SU-DHL-6 (cell line): ENCODE measurements around the gene RBMS1.

Source experiments
- H2AFZ ChIP-seq: fragments of 200-600 bp; sonication (generic); 2 replicates; pipeline ENCODE4 v1.6.1; 2014; ENCODE audit warnings: low read depth, mild to moderate bottlenecking, moderate library complexity, mixed read lengths, antibody characterized with exemption, low read length; ENCODE audit not compliant: severe bottlenecking
- H3F3A ChIP-seq: fragments of 200-600 bp; shearing (Covaris generic); 2 replicates; pipeline ENCODE4 v1.6.0; 2016; ENCODE audit warnings: antibody characterized with exemption, mild to moderate bottlenecking; ENCODE audit not compliant: insufficient read depth
- H3K27ac ChIP-seq: fragments of 200-600 bp; sonication (generic); 2 replicates; pipeline ENCODE4 v1.5.1; 2016; ENCODE audit warnings: low read depth, mild to moderate bottlenecking, low read length, moderate library complexity, mixed read lengths
- H3K27me3 ChIP-seq: fragments of 200-600 bp; sonication (generic), shearing (Covaris generic); 2 replicates; pipeline ENCODE4 v1.6.0; 2014; ENCODE audit warnings: mild to moderate bottlenecking, low read length
- H3K36me3 ChIP-seq: fragments of 200-600 bp; sonication (generic); 2 replicates; pipeline ENCODE4 v1.6.1; 2014; ENCODE audit warnings: mild to moderate bottlenecking, low read length, mixed read lengths
- H3K4me2 ChIP-seq: fragments of 300-600, 200-600 bp; shearing (Covaris generic), sonication (generic); 2 replicates; pipeline ENCODE4 v1.6.0; 2014; ENCODE audit warnings: low read length, low read depth, mild to moderate bottlenecking; ENCODE audit not compliant: poor library complexity, severe bottlenecking
- H3K4me3 ChIP-seq: fragments of 200-600 bp; sonication (generic); 2 replicates; pipeline ENCODE4 v1.5.1; 2014; ENCODE audit warnings: antibody characterized with exemption, low read length, mild to moderate bottlenecking, mixed read lengths; ENCODE audit not compliant: insufficient read depth, poor library complexity, severe bottlenecking
- H3K79me2 ChIP-seq: fragments of 200-600 bp; sonication (generic); 2 replicates; pipeline ENCODE4 v1.6.1; 2014; ENCODE audit warnings: mild to moderate bottlenecking, low read length, moderate library complexity; ENCODE audit not compliant: insufficient read depth
- H3K9ac ChIP-seq: fragments of 200-600 bp; sonication (generic); 2 replicates; pipeline ENCODE4 v1.7.0; 2014; ENCODE audit warnings: mild to moderate bottlenecking, low read length
- H3K9me2 ChIP-seq: fragments of 200-600 bp; sonication (generic); replicated peaks from 2 replicates; pipeline ENCODE4 v1.6.1; 2014; ENCODE audit warnings: low read length; ENCODE audit not compliant: insufficient read depth
- H3K9me3 ChIP-seq: fragments of 200-600 bp; sonication (generic); 2 replicates; pipeline ENCODE4 v1.6.1; 2014; ENCODE audit warnings: low read length, mixed read lengths; ENCODE audit not compliant: insufficient read depth
- H4K20me1 ChIP-seq: fragments of 200-600 bp; sonication (generic); 2 replicates; pipeline ENCODE4 v1.6.1; 2014; ENCODE audit warnings: low read depth, mild to moderate bottlenecking, antibody characterized with exemption, low read length, moderate library complexity, mixed read lengths
- CTCF ChIP-seq: fragments of 200-600 bp; sonication (generic); IDR thresholded peaks from one replicate; pipeline ENCODE4 v1.5.1; 2017; ENCODE audit warnings: antibody characterized with exemption, mild to moderate bottlenecking, low read length, moderate library complexity; ENCODE audit not compliant: insufficient read depth, poor library complexity, severe bottlenecking
- EZH2phosphoT487 ChIP-seq: fragments of 200-600 bp; sonication (generic), shearing (Covaris generic); conservative IDR thresholded peaks from 2 replicates; pipeline ENCODE4 v1.6.1; 2018; ENCODE audit warnings: mild to moderate bottlenecking, antibody characterized with exemption, low read length, moderate library complexity, mixed read lengths

The RBMS1 gene

GRCh38 chr2:160325418-160325817 lies 168.2 kb downstream of the RBMS1 start:
- Histone ChIP-seq H3K27me3 (no peaks in the 10 kb centered on the region), H3K79me2 (no peaks in the 10 kb centered on the region), H3K27ac (no peak overlapping the region), H3K9ac (no peak overlapping the region), H3K9me2 (no peaks in the 10 kb centered on the region), H3F3A (no peaks in the 10 kb centered on the region), H4K20me1 (no peaks in the 10 kb centered on the region), H3K9me3 (no peaks in the 10 kb centered on the region), H3K4me3 (no peak overlapping the region), H2AFZ (no peak overlapping the region), H3K36me3 (no peaks in the 10 kb centered on the region), H3K4me2 (no peak overlapping the region)
- TF ChIP-seq EZH2phosphoT487 (no peak), CTCF (no peak)

GRCh38 chr2:160324917-160325316 lies 168.7 kb downstream of the RBMS1 start:
- Histone ChIP-seq H3K9me2 (no peaks in the 10 kb centered on the region), H2AFZ (no peak overlapping the region), H3K4me2 (no peak overlapping the region), H3K4me3 (no peak overlapping the region), H3K27ac (no peak overlapping the region), H3K27me3 (no peaks in the 10 kb centered on the region), H4K20me1 (no peaks in the 10 kb centered on the region), H3K9ac (no peak overlapping the region), H3F3A (no peaks in the 10 kb centered on the region), H3K79me2 (no peaks in the 10 kb centered on the region), H3K9me3 (no peaks in the 10 kb centered on the region), H3K36me3 (no peaks in the 10 kb centered on the region)
- no peak for TF ChIP-seq CTCF
- no peak for TF ChIP-seq EZH2phosphoT487

- H3K27ac ChIP-seq = no peak overlapping the region
- no peak overlapping the region for H3K9ac ChIP-seq
- no peak overlapping the region for H3K4me3 ChIP-seq
- H3K36me3 ChIP-seq = no peaks in the 10 kb centered on the region
- H3K9me3 ChIP-seq = no peaks in the 10 kb centered on the region
- no peaks in the 10 kb centered on the region for H3F3A ChIP-seq
- H2AFZ ChIP-seq = no peak overlapping the region
- no peaks in the 10 kb centered on the region for H3K79me2 ChIP-seq
- no peaks in the 10 kb centered on the region for H4K20me1 ChIP-seq
- no peak overlapping the region for H3K4me2 ChIP-seq
- H3K27me3 ChIP-seq = no peaks in the 10 kb centered on the region
- no peaks in the 10 kb centered on the region for H3K9me2 ChIP-seq
- no peak for TF ChIP-seq EZH2phosphoT487
- peak; percentile 53 for TF ChIP-seq CTCF
These were observed 169.3 kb downstream of the RBMS1 start for GRCh38 chr2:160324161-160324800.
